WTC11 (cell line): ENCODE data around the gene SSTR5. TPM values are rescaled to one million over a fixed set of nuclear protein-coding genes. Genes with fewer than 3 reads are reported as not detected.

Source experiments
- ATAC-seq: fragments of 200-7000 bp; cut with Tn5 transposase; 2 replicates; pipeline ENCODE4 v1.10.0; 2021; ENCODE audit warnings: mild to moderate bottlenecking, moderate library complexity
- CTCF ChIA-PET: fragments of 300-600 bp; sonication (Branson Sonifier 250); formaldehyde crosslinking; loops from one replicate; lab custom pipeline; 2021; ENCODE audit warnings: antibody characterized with exemption; lab: Charles Lee
- POLR2A ChIA-PET: fragments of 350-600 bp; sonication (Branson Sonifier 250); formaldehyde crosslinking; loops from one replicate; lab custom pipeline; 2021; ENCODE audit warnings: antibody characterized with exemption; lab: Charles Lee
- DNase-seq: peaks from one replicate; pipeline ENCODE4 v3.0.0; 2021; ENCODE audit warnings: low spot score
- H3K27ac Mint-ChIP-seq: 2 replicates; pipeline ENCODE4 v1.8.0; 2021; ENCODE audit warnings: mixed read lengths
- H3K27me3 Mint-ChIP-seq: 2 replicates; pipeline ENCODE4 v1.8.0; 2021; ENCODE audit warnings: low read depth, mild to moderate bottlenecking, moderate library complexity, mixed read lengths
- H3K36me3 Mint-ChIP-seq: 2 replicates; pipeline ENCODE4 v1.8.0; 2021; ENCODE audit warnings: mixed read lengths
- H3K4me1 Mint-ChIP-seq: 2 replicates; pipeline ENCODE4 v1.8.0; 2022; ENCODE audit warnings: mixed read lengths
- H3K4me3 Mint-ChIP-seq: 2 replicates; pipeline ENCODE4 v1.8.0; 2021; ENCODE audit warnings: mild to moderate bottlenecking, moderate library complexity, mixed read lengths
- H3K9me3 Mint-ChIP-seq: 2 replicates; pipeline ENCODE4 v1.8.0; 2021; ENCODE audit warnings: mixed read lengths
- CREB1 ChIP-seq: sonication (generic); formaldehyde crosslinking; IDR thresholded peaks from 2 replicates; pipeline ENCODE4 v1.8.0; 2023; ENCODE audit warnings: mild to moderate bottlenecking, missing genetic modification reagents
- E2F5 ChIP-seq: sonication (generic); formaldehyde crosslinking; IDR thresholded peaks from 2 replicates; pipeline ENCODE4 v1.8.1; 2022; ENCODE audit warnings: mild to moderate bottlenecking, moderate library complexity, missing genetic modification reagents
- HMGXB4 ChIP-seq: sonication (generic); formaldehyde crosslinking; IDR thresholded peaks from 2 replicates; pipeline ENCODE4 v1.8.1; 2023; ENCODE audit warnings: mild to moderate bottlenecking, moderate library complexity, missing genetic modification reagents
- KAT7 ChIP-seq: sonication (generic); formaldehyde crosslinking; IDR thresholded peaks from 2 replicates; pipeline ENCODE4 v1.8.1; 2023; ENCODE audit warnings: missing genetic modification reagents, mild to moderate bottlenecking, borderline replicate concordance
- NR2C2 ChIP-seq: sonication (generic); formaldehyde crosslinking; IDR thresholded peaks from 2 replicates; pipeline ENCODE4 v1.8.0; 2022; ENCODE audit warnings: mild to moderate bottlenecking, missing genetic modification reagents
- NR3C1 ChIP-seq: sonication (generic); formaldehyde crosslinking; conservative IDR thresholded peaks from 2 replicates; pipeline ENCODE4 v1.8.1; 2023; ENCODE audit warnings: low read depth, mild to moderate bottlenecking, missing genetic modification reagents
- OVOL2 ChIP-seq: fragments of 250-450 bp; sonication (Bioruptor Pico); IDR thresholded peaks from 2 replicates; pipeline ENCODE4 v1.9.0; 2021; ENCODE audit warnings: mild to moderate bottlenecking, borderline replicate concordance
- SOX15 ChIP-seq: fragments of 250-450 bp; sonication (Bioruptor Pico); IDR thresholded peaks from 2 replicates; pipeline ENCODE4 v1.9.0; 2021; ENCODE audit warnings: mild to moderate bottlenecking
- SP1 ChIP-seq: sonication (generic); formaldehyde crosslinking; conservative IDR thresholded peaks from 2 replicates; pipeline ENCODE4 v1.8.1; 2022; ENCODE audit warnings: missing genetic modification reagents
- TP53 ChIP-seq: sonication (generic); formaldehyde crosslinking; IDR thresholded peaks from 2 replicates; pipeline ENCODE4 v1.8.1; 2023; ENCODE audit warnings: mild to moderate bottlenecking, missing genetic modification reagents
- ZNF121 ChIP-seq: sonication (generic); formaldehyde crosslinking; IDR thresholded peaks from 2 replicates; pipeline ENCODE4 v1.8.0; 2023; ENCODE audit warnings: missing genetic modification reagents
- ZSCAN18 ChIP-seq: fragments of 250-450 bp; sonication (Bioruptor Pico); IDR thresholded peaks from 2 replicates; pipeline ENCODE4 v2.1.2; 2022; ENCODE audit warnings: mild to moderate bottlenecking, moderate library complexity
- total RNA-seq: library from RNA; stranded (reverse); gene quantifications from 3 replicates; pipeline ENCODE4 v1.2.3, GENCODE V29; 2021
- TF ChIP-seq, protein P1 (sequence below): sonication (generic); formaldehyde crosslinking; IDR thresholded peaks from 2 replicates; pipeline ENCODE4 v1.8.1; 2023; ENCODE audit warnings: mild to moderate bottlenecking, missing genetic modification reagents, moderate library complexity
- TF ChIP-seq, protein P2 (sequence below): fragments of 200-600 bp; IDR thresholded peaks from 2 replicates; pipeline ENCODE4 v1.8.0; 2022; ENCODE audit warnings: antibody characterized with exemption

Gene SSTR5
- total RNA-seq, 1 experiment from 2014 or later, result 0.61 TPM

- H3K4me1 Mint-ChIP-seq, result no peaks in the 10 kb centered on the region
- POLR2A ChIA-PET, result no interaction called here
Measured at GRCh38 chr16:1057252-1057932, 15.2 kb upstream of the SSTR5 start.

DNA sequence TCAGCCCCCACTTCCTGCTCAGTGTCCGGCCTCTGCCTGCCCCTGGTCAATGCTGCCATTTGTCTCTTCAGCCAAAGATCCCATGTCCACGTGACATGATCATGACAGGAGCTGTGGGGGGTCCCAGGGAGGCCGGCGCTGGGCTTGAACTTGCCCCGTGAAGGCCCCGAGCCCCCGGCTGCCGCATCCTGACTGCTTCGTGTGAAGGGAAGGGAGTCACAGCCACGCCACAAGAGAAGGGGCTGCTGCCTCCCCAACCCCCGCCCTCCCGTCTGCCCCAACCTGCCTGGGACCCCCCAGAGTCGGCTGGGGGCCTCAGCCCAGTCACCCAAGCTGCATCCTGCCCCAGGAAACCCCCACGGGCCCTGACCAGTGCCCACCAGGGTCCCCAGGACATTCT lies 14.3 kb upstream of the SSTR5 start:
- DNase-seq (no peak), ATAC-seq (no peak)
- no peaks in the 10 kb centered on the region for H3K4me1 Mint-ChIP-seq
- H3K27me3 Mint-ChIP-seq, result peaks cover 5% of the 10 kb centered on the region
- H3K4me3 Mint-ChIP-seq, result no peak overlapping the region
- TF ChIP-seq NR2C2 (no peak), NR3C1 (CRISPR knock-in tag) (no peak), ZSCAN18 (no peak)
- TF ChIP-seq, protein P1, sequence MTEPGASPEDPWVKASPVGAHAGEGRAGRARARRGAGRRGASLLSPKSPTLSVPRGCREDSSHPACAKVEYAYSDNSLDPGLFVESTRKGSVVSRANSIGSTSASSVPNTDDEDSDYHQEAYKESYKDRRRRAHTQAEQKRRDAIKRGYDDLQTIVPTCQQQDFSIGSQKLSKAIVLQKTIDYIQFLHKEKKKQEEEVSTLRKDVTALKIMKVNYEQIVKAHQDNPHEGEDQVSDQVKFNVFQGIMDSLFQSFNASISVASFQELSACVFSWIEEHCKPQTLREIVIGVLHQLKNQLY, result no peak
- H3K27ac Mint-ChIP-seq, result no peak overlapping the region
- peaks cover 4% of the 10 kb centered on the region; the same call in 1 of the 2 replicates for H3K36me3 Mint-ChIP-seq
- H3K9me3 Mint-ChIP-seq, result peaks cover 6% of the 10 kb centered on the region
- POLR2A ChIA-PET, result no interaction called here
- CTCF ChIA-PET, result interaction anchor here (0.6 to 5.2 kb wide), 17 partner anchors 10 to 296 kb away, joined by 3 to 97 read pairs (median 8); partner anchors contain the start of genes GNG13, SOX8 and SSTR5

More at GRCh38 chr16:1057252-1057932, 15.2 kb upstream of the SSTR5 start:
- DNase-seq (peak; percentile 81), ATAC-seq (peak; percentile 67)
- peaks cover 5% of the 10 kb centered on the region for H3K27me3 Mint-ChIP-seq
- H3K27ac Mint-ChIP-seq, result no peak overlapping the region
- peaks cover 6% of the 10 kb centered on the region for H3K9me3 Mint-ChIP-seq
- H3K36me3 Mint-ChIP-seq, result peaks cover 4% of the 10 kb centered on the region; the same call in 1 of the 2 replicates
- no peak overlapping the region for H3K4me3 Mint-ChIP-seq
- TF ChIP-seq HMGXB4 (peak; percentile 60; the same call in 1 of the 2 replicates), CREB1 (CRISPR knock-in tag) (no peak), E2F5 (CRISPR knock-in tag) (0 out of 2 replicates have a peak, but pooled peaks have one; percentile 31), SP1 (CRISPR knock-in tag) (peak; percentile 60; the same call in 1 of the 2 replicates)
- TF ChIP-seq, protein P2, sequence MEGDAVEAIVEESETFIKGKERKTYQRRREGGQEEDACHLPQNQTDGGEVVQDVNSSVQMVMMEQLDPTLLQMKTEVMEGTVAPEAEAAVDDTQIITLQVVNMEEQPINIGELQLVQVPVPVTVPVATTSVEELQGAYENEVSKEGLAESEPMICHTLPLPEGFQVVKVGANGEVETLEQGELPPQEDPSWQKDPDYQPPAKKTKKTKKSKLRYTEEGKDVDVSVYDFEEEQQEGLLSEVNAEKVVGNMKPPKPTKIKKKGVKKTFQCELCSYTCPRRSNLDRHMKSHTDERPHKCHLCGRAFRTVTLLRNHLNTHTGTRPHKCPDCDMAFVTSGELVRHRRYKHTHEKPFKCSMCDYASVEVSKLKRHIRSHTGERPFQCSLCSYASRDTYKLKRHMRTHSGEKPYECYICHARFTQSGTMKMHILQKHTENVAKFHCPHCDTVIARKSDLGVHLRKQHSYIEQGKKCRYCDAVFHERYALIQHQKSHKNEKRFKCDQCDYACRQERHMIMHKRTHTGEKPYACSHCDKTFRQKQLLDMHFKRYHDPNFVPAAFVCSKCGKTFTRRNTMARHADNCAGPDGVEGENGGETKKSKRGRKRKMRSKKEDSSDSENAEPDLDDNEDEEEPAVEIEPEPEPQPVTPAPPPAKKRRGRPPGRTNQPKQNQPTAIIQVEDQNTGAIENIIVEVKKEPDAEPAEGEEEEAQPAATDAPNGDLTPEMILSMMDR, result peak; percentile 93
- CTCF ChIA-PET, result interaction anchor here (0.5 to 5.2 kb wide), 83 partner anchors 10 to 421 kb away, joined by 3 to 97 read pairs (median 4); partner anchors contain the start of genes ANTKMT, CHTF18, GNG13 and METRN

DNA sequence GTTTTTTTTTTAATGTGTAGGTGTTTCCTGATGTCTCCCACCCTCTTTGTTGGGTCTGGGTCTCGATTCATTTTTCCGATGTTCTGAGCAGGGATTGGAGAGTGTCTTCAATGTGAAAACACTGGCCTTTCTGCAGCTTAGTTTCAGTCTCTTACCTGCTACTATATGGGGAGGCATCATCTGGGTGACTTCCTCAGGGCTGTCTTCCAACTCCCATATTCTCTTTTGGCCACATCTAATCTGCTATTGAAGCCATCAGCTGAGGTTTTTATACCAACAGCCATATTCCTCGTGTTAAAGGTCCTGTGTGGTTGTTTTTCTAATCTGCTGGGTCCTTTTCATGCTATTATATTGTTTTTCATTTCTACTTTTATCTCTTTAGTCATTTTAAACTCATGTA lies 13.2 kb upstream of the SSTR5 start:
- no peak overlapping the region for H3K4me3 Mint-ChIP-seq
- peaks cover 5% of the 10 kb centered on the region for H3K27me3 Mint-ChIP-seq
- peaks cover 4% of the 10 kb centered on the region; the same call in 1 of the 2 replicates for H3K36me3 Mint-ChIP-seq
- peaks cover 6% of the 10 kb centered on the region for H3K9me3 Mint-ChIP-seq
- H3K27ac Mint-ChIP-seq, result no peak overlapping the region
- POLR2A ChIA-PET, result no interaction called here
- TF ChIP-seq OVOL2 (CRISPR knock-in tag) (no peak), KAT7 (no peak), SOX15 (CRISPR knock-in tag) (no peak), TP53 (CRISPR knock-in tag) (no peak), ZNF121 (CRISPR knock-in tag) (no peak)
- TF ChIP-seq, all 79 proteins: peak for 0
- H3K4me1 Mint-ChIP-seq, result no peaks in the 10 kb centered on the region
- no peak for ATAC-seq
- DNase-seq, result no peak
- CTCF ChIA-PET, result interaction anchor here (1.3 to 5.2 kb wide), 3 partner anchors 12 to 79 kb away, joined by 8 to 97 read pairs (median 27); partner anchors contain the start of genes SOX8 and SSTR5
